Liver (tissue), 9 donors: Measurements from ENCODE around the gene ANKRD13A. TPM values are rescaled to one million over a fixed set of nuclear protein-coding genes. Genes with fewer than 3 reads are reported as not detected.
A peak's percentile ranks its signal among the peaks of the same experiment; 100 is the strongest.

Experiments
- DNase-seq: peaks from one replicate; pipeline ENCODE4 v3.0.0-alpha.2; 2017; ENCODE audit warnings: low spot score
- H3K27ac ChIP-seq, 2 donors: one replicate each; pipeline ENCODE4 v1.7.0; 2013; ENCODE audit warnings: inconsistent platforms in 2 of 2, low read length in 2 of 2, control low read depth in 1 of 2, low read depth in 1 of 2, mild to moderate bottlenecking in 1 of 2
- H3K27me3 ChIP-seq, 4 donors: one replicate each; pipeline versions ENCODE4 v1.6.1 to v1.7.0; 2013; ENCODE audit warnings: low read length in 3 of 4, inconsistent platforms in 1 of 4, mild to moderate bottlenecking in 1 of 4, moderate library complexity in 1 of 4; ENCODE audit not compliant: control insufficient read depth in 4 of 4, insufficient read depth in 4 of 4
- H3K36me3 ChIP-seq, 4 donors: one replicate each; pipeline versions ENCODE4 v1.6.1 to v1.7.0; 2013; ENCODE audit warnings: low read length in 3 of 4, mild to moderate bottlenecking in 3 of 4, low read depth in 1 of 4, moderate library complexity in 1 of 4; ENCODE audit not compliant: control insufficient read depth in 4 of 4, insufficient read depth in 3 of 4
- H3K4me1 ChIP-seq, 4 donors: one replicate each; pipeline versions ENCODE4 v1.6.1 to v1.7.0; 2013; ENCODE audit warnings: low read length in 3 of 4, mild to moderate bottlenecking in 3 of 4, moderate library complexity in 1 of 4; ENCODE audit not compliant: control insufficient read depth in 4 of 4, insufficient read depth in 4 of 4
- H3K4me3 ChIP-seq, 3 donors: one replicate each; pipeline versions ENCODE4 v1.6.1 to v1.7.0; 2013; ENCODE audit warnings: low read length in 3 of 3, control low read depth in 1 of 3, low read depth in 1 of 3, mild to moderate bottlenecking in 1 of 3
- H3K9ac ChIP-seq, 2 donors: one replicate each; pipeline ENCODE4 v1.7.0; 2013; ENCODE audit warnings: low read length in 2 of 2, mild to moderate bottlenecking in 2 of 2, moderate library complexity in 2 of 2, control low read depth in 1 of 2, low read depth in 1 of 2
- H3K9me3 ChIP-seq, 4 donors: one replicate each; pipeline versions ENCODE4 v1.6.1 to v1.7.0; 2013; ENCODE audit warnings: low read length in 3 of 4; ENCODE audit not compliant: control insufficient read depth in 4 of 4
- ATF3 ChIP-seq: IDR thresholded peaks from 2 replicates; pipeline ENCODE4 v1.6.1; 2016; ENCODE audit warnings: antibody characterized with exemption
- CTCF ChIP-seq: fragments of 150-350 bp; IDR thresholded peaks from 2 replicates; pipeline ENCODE4 v1.5.1; 2017; ENCODE audit warnings: improper control_type of control experiment, low read depth, low read length; ENCODE audit not compliant: missing input control
- EGR1 ChIP-seq, 2 donors: IDR thresholded peaks; 2 replicates each; pipeline ENCODE4 v1.6.1; 2016 to 2018; ENCODE audit warnings: antibody characterized with exemption in 2 of 2, low read depth in 2 of 2
- RAD21 ChIP-seq, 2 donors: IDR thresholded peaks; 2 replicates each; pipeline ENCODE4 v1.6.1; 2016; ENCODE audit warnings: antibody characterized with exemption in 2 of 2, mild to moderate bottlenecking in 2 of 2
- TAF1 ChIP-seq: conservative IDR thresholded peaks from 2 replicates; pipeline ENCODE4 v1.6.1; 2016; ENCODE audit warnings: antibody characterized with exemption, mild to moderate bottlenecking
- YY1 ChIP-seq: IDR thresholded peaks from 2 replicates; pipeline ENCODE4 v1.6.1; 2016; ENCODE audit warnings: antibody characterized with exemption, mild to moderate bottlenecking
- ZBTB33 ChIP-seq: IDR thresholded peaks from 2 replicates; pipeline ENCODE4 v1.6.1; 2016; ENCODE audit warnings: antibody characterized with exemption
- WGBS: extraction: QIAGEN DNeasy Blood & Tissue Kit; methylation state at CpG from one replicate; pipeline ENCODE4 v1.1.7; 2013; 5-methylcytosine and 5-hydroxymethylcytosine counted together
- polyA plus RNA-seq, 2 donors: library from polyadenylated mRNA; stranded (reverse) in 1 of 2; unstranded in 1 of 2; fragments of 200-250 nt in 1 of 2; fragments of >200 nt in 1 of 2; fragmentation: Nextera tagmentation in 1 of 2; extraction: Ambion mirVana in 1 of 2; gene quantifications; one replicate each; pipeline versions ENCODE4 v1.2.1 to v1.2.3, GENCODE V29; 2013 to 2015
- total RNA-seq, 2 donors: library from RNA; depleted of rRNA; stranded (reverse); fragments of >200 nt; gene quantifications; one replicate each; pipeline ENCODE4 v1.2.3, GENCODE V29; 2014
- donor health status: healthy.
- donor health status: healthy.
- donor health status: healthy.
- donor health status: healthy.
- donor health status: healthy.

Gene ANKRD13A
- total and polyA plus RNA-seq, 4 donors: 7.0 to 40.5 (median 18.8) TPM

- H3K9me3 ChIP-seq: no peaks in the 10 kb centered on the region
- DNase-seq: no peak
- TF ChIP-seq CTCF (peak; percentile 1), YY1 (no peak)
- H3K4me3 ChIP-seq: peak overlapping the region; percentile 78 to 92 (median 86)
- 56% methylated on average over 9 of the region's 9 CpGs for WGBS
- H3K27me3 ChIP-seq: no peaks in the 10 kb centered on the region
- H3K9ac ChIP-seq: peak overlapping the region in 1 of 2 donors; percentile 88
- H3K4me1 ChIP-seq: peaks cover 0 to 31% (median 23%) of the 10 kb centered on the region in 4 donors
- H3K36me3 ChIP-seq: peaks cover 0 to 4% (median 0%) of the 10 kb centered on the region in 4 donors
- H3K27ac ChIP-seq: peak overlapping the region; percentile 90 to 95
Observed at GRCh38 chr12:109998241-109998903, 858 bp upstream of the ANKRD13A start.

GRCh38 chr12:109999649-109999971 lies 380 bp downstream of the ANKRD13A start:
- H3K9me3 ChIP-seq: no peaks in the 10 kb centered on the region
- H3K27me3 ChIP-seq: no peaks in the 10 kb centered on the region
- no peak for DNase-seq
- H3K4me1 ChIP-seq: peaks cover 0 to 24% (median 19%) of the 10 kb centered on the region in 4 donors
- under 1% methylated on average over 27 of the region's 27 CpGs for WGBS
- peak overlapping the region in 1 of 2 donors; percentile 95 for H3K27ac ChIP-seq
- H3K9ac ChIP-seq: peak overlapping the region; percentile 79 to 82
- peaks cover 0 to 4% (median 0%) of the 10 kb centered on the region in 4 donors for H3K36me3 ChIP-seq
- TF ChIP-seq ATF3: no peak
- no peak for TF ChIP-seq RAD21 (IDR thresholded peaks at IDR 0.05)
- TF ChIP-seq EGR1 (IDR thresholded peaks at IDR 0.05; ENCODE audit: low read depth in 2 of 2): no peak
- no peak for TF ChIP-seq TAF1
- peak overlapping the region; percentile 78 to 92 (median 86) for H3K4me3 ChIP-seq

GRCh38 chr12:109999983-110000505 lies 814 bp downstream of the ANKRD13A start:
- DNase-seq: no peak
- Histone ChIP-seq H3K9ac (peak overlapping the region; percentile 79 to 82), H3K27ac (peak overlapping the region; percentile 22 to 95), H3K36me3 (peaks cover 0 to 4% (median 0%) of the 10 kb centered on the region in 4 donors), H3K9me3 (no peaks in the 10 kb centered on the region), H3K27me3 (no peaks in the 10 kb centered on the region), H3K4me3 (peak overlapping the region; percentile 78 to 92 (median 86)), H3K4me1 (peaks cover 0 to 21% (median 17%) of the 10 kb centered on the region in 4 donors)
- TF ChIP-seq YY1: peak; percentile 11
- TF ChIP-seq ZBTB33: no peak
- WGBS: 4% methylated on average over 17 of the region's 17 CpGs
